GM10266 (cell line): ENCODE data around the gene PLXNA1.

Source experiments
- DNase-seq: peaks from one replicate; pipeline ENCODE4 v3.0.0; 2012; ENCODE audit errors: extremely low spot score
- TF ChIP-seq, protein P1 (sequence below): IDR thresholded peaks from 2 replicates; pipeline ENCODE4 v1.5.1; 2012; ENCODE audit warnings: mild to moderate bottlenecking, low read depth; ENCODE audit not compliant: control insufficient read depth, insufficient read depth; ENCODE audit errors: missing control alignments

PLXNA1 gene

DNA sequence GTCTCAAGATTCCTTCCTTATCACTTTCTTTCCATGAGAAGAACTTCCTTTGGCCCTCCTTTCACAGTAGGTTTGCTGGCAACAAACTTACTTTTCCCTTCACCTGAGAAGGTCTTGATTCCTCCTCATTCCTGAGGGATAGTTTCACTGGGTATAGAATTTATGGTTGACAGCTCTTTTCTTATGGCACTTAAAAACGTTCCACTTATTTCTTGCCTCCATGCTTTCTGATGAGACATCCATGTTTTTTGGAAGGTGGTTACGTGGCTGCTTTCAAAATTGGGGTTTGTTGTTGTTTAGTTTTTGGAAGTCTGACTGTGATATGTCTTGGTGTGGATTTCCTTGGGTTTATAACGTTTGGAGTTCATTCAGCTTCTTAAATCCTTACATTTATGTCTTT, 8.2 kb upstream of the PLXNA1 start:
- no peak for DNase-seq

DNA sequence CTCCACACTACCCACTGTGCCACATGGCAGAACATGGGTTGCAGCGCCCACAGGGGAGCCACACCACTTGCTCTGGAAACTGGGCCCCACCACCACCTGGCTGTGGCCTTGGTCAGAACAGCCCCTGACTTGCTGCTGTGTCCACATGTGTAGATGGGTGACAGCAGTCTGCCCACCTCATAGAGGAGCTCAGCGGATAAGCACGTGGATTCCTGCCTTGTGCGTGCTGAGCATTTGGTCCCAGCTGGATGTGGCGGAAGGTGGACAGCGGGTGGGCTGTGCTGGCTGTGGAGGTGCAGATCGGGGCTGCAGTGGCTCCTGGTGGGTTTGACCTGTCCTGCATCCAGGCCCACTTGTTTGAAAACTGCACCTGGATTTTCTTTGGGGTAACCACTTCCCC, 6.0 kb upstream of the PLXNA1 start:
- DNase-seq, result no peak
- TF ChIP-seq, protein P1, sequence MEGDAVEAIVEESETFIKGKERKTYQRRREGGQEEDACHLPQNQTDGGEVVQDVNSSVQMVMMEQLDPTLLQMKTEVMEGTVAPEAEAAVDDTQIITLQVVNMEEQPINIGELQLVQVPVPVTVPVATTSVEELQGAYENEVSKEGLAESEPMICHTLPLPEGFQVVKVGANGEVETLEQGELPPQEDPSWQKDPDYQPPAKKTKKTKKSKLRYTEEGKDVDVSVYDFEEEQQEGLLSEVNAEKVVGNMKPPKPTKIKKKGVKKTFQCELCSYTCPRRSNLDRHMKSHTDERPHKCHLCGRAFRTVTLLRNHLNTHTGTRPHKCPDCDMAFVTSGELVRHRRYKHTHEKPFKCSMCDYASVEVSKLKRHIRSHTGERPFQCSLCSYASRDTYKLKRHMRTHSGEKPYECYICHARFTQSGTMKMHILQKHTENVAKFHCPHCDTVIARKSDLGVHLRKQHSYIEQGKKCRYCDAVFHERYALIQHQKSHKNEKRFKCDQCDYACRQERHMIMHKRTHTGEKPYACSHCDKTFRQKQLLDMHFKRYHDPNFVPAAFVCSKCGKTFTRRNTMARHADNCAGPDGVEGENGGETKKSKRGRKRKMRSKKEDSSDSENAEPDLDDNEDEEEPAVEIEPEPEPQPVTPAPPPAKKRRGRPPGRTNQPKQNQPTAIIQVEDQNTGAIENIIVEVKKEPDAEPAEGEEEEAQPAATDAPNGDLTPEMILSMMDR, result no peak

More for the DNA sequence above, 8.2 kb upstream of the PLXNA1 start:
- TF ChIP-seq, protein P1, result no peak

DNA sequence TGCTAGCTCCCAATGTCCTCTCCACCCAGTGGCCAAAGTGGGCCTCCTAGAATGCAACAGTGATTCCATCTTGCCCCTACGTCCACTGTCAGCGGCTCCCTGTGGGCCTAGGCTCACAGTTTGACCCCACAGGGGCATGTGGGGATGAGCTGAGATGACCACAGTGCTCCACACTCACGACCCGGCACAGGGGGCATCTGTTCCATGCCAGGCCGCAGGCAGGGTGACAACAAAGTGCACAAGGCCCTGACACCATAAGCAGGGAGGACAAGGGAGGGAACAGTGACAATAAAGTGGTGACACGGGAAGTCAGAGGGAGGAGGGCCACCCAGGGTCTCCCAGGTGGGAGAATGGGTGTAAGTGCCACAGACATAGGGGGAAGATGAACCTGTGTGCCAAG, 5.1 kb upstream of the PLXNA1 start:
- TF ChIP-seq, protein P1, result no peak
- DNase-seq, result no peak

DNA sequence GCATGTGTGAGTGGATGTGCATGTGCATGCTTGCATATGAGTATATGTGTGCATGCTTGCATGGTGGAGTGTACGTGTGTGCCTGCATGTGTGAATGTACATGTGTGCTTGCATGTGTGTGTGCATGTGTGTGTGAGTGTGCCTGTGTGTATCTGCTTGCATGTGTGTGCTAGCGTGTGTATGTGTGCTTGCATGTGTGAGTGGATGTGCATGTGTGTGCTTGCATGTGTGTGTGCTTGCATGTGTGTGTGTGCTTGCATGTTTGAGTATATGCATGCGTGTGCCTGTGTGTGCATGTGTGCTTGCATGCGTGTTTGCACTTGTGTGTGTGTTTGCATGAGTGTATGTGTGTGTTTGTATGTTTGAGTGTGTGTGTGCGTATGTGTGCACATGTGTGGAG, 4.6 kb upstream of the PLXNA1 start:
- DNase-seq, result no peak
- TF ChIP-seq, protein P1, result no peak

DNA sequence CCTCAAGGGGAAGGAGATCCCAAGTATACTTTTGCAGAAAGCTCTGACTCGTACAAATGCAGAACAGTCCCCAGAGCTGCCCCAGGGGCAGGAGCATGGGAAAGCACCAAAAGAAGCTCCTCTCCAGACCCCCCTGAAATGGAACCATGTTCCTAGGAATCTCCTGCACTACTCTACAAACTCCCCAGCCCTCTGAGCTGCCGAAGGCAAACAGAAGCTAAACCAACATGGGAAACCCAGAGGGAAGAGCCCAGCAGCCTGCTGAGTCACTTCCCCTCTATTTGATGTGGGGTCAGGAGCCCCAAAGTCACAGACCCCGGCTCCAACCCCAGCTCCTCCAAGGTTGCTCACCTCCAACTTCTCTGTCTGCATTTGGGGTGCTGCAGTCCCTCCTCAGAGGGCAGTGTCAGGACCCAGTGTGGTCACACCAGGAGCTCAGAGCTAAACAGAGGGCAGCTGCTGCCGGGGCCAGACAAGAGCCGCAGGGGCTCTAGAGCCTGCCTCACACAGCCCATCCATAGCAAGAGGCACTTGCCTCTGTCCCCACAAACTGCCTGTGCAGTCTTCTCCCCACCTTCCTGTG, 3.8 kb upstream of the PLXNA1 start:
- no peak for DNase-seq
- TF ChIP-seq, protein P1, result no peak

DNA sequence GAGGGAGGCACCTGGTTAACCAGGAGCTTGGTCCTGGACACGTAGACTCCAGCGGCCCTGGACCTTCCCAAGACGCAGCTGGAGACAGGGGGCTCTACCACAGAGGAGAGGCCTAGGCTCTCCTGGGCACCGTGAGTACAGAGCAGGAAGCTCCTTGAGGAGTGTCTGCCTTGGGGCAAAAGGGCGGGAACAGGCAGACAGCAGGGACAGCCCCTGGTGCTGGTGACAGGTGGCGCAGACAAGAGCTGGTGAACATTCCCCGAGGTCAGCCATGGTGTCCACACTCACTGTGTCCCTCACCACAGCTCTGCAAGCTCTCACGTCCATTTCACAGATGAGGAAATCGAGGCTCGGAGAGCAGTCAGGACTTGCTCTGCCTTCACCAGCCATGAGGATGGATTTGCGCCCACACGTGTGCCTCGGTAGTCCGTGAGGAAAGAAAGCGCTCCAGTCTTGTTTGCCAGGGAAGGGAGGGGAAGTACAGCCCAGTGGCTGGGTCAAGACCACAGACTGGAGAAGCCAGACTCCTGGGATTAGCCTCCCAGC, 2.6 kb upstream of the PLXNA1 start:
- TF ChIP-seq, protein P1, result no peak
- no peak for DNase-seq

DNA sequence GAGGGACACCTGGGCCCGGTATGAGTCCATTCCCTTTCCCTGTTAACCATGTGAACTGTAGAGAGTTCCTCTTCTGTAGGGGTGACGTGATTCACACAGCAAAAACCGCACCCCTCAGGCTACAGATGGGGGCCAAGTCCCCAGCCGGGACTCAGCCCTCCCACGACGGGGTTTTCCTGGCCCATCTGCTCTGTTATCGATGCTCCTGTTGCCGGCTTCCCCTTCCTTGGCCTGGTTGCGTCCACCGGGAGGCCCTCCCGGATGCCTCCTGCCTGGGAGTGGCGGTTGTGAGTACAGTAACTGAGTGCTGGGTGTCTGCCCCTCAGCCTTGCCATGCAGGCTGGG, 817 bp upstream of the PLXNA1 start:
- TF ChIP-seq, protein P1, result no peak
- DNase-seq, result peak; percentile 81
